HK-2 (cell line): ENCODE measurements around the gene KAZALD1.

Source experiments
- DNase-seq: peaks from one replicate; pipeline ENCODE4 v3.0.0-alpha.2; 2018; ENCODE audit not compliant: unreplicated experiment

The KAZALD1 gene

GRCh38 chr10:101061624-101062231 lies at the start of gene KAZALD1:
TSS of gene KAZALD1 (plus strand) at chr10:101061989. CDS start at chr10:101062593, 604 bp downstream.
- DNase-seq = peak; percentile 79

- DNase-seq = peak; percentile 95
Observed at GRCh38 chr10:101012525-101013364, 49.0 kb upstream of the KAZALD1 start.

GRCh38 chr10:101013365-101013825 lies 48.4 kb upstream of the KAZALD1 start:
- DNase-seq = no peak

- DNase-seq = peak; percentile 84
Observed at GRCh38 chr10:101014230-101014884, 47.4 kb upstream of the KAZALD1 start.

GRCh38 chr10:101014966-101015581 lies 46.7 kb upstream of the KAZALD1 start:
- peak; percentile 81 for DNase-seq

GRCh38 chr10:101015582-101015973 lies 46.2 kb upstream of the KAZALD1 start:
- no peak for DNase-seq

GRCh38 chr10:101016814-101017213 lies 45.0 kb upstream of the KAZALD1 start:
- no peak for DNase-seq

- no peak for DNase-seq
Observed at GRCh38 chr10:101018118-101018599, 43.6 kb upstream of the KAZALD1 start.

- DNase-seq = peak; percentile 79
Observed at GRCh38 chr10:101018600-101019439, 43.0 kb upstream of the KAZALD1 start.

GRCh38 chr10:101019440-101019703 lies 42.4 kb upstream of the KAZALD1 start:
- no peak for DNase-seq

GRCh38 chr10:101020427-101021075 lies 41.2 kb upstream of the KAZALD1 start:
- no peak for DNase-seq

GRCh38 chr10:101021239-101021638 lies 40.5 kb upstream of the KAZALD1 start:
- no peak for DNase-seq

GRCh38 chr10:101021692-101022251 lies 40.0 kb upstream of the KAZALD1 start:
- no peak for DNase-seq

- no peak for DNase-seq
Observed at GRCh38 chr10:101022967-101023705, 38.7 kb upstream of the KAZALD1 start.

- DNase-seq = no peak
Observed at GRCh38 chr10:101027106-101027720, 34.6 kb upstream of the KAZALD1 start.

GRCh38 chr10:101028446-101029337 lies 33.1 kb upstream of the KAZALD1 start:
- no peak for DNase-seq

- no peak for DNase-seq
Observed at GRCh38 chr10:101029520-101030295, 32.1 kb upstream of the KAZALD1 start.
